ENCODE measurements around the gene MED13L. TPM values are rescaled to one million over a fixed set of nuclear protein-coding genes. Genes with fewer than 3 reads are reported as not detected.
A peak's percentile ranks its signal among the peaks of the same experiment; 100 is the strongest.

Gene MED13L
- total and polyA plus RNA-seq, 11 donors, result 12.2 to 84.1 (median 60.2) TPM

DNA sequence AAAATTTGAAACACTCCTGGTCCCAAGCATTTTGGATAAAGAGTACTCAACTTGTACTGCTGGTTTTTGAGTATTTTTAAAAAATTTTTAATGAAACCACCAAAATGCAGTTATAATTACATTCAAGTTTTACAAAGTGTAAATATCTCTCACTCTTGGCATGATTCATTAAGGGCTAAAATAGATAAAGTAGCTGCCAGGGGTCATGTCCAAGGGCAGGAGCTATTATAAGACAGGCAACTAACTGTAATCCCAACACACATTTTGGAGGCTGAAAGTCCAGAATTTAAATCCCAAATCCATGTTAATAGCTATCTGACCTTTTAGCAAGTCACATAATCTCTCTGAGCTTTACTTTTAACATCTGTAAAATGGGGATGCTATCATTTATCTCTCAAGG, 207.6 kb downstream of the MED13L start:
- H3K4me1 ChIP-seq, result peaks cover 7 to 71% (median 42%) of the 10 kb centered on the region in 12 donors
- DNase-seq, result no peak
- H3K4me3 ChIP-seq, result no peak overlapping the region
- TF ChIP-seq, protein P1, sequence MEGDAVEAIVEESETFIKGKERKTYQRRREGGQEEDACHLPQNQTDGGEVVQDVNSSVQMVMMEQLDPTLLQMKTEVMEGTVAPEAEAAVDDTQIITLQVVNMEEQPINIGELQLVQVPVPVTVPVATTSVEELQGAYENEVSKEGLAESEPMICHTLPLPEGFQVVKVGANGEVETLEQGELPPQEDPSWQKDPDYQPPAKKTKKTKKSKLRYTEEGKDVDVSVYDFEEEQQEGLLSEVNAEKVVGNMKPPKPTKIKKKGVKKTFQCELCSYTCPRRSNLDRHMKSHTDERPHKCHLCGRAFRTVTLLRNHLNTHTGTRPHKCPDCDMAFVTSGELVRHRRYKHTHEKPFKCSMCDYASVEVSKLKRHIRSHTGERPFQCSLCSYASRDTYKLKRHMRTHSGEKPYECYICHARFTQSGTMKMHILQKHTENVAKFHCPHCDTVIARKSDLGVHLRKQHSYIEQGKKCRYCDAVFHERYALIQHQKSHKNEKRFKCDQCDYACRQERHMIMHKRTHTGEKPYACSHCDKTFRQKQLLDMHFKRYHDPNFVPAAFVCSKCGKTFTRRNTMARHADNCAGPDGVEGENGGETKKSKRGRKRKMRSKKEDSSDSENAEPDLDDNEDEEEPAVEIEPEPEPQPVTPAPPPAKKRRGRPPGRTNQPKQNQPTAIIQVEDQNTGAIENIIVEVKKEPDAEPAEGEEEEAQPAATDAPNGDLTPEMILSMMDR (IDR thresholded peaks at IDR 0.05), result no peak
- no peak for TF ChIP-seq POLR2A (IDR thresholded peaks at IDR 0.05)
- intact Hi-C loops (cut with DNase I), result loop anchor here in 2 of 10 donors (2.0 to 10.0 kb wide), 2 partner anchors 21 to 55 kb away; no protein-coding TSS in a partner anchor
- H3K9me3 ChIP-seq, result no peaks in the 10 kb centered on the region
- H3K27ac ChIP-seq, result no peak overlapping the region
- no peaks in the 10 kb centered on the region for H3K36me3 ChIP-seq
- ATAC-seq, result no peak
- H3K27me3 ChIP-seq, result no peaks in the 10 kb centered on the region

DNA sequence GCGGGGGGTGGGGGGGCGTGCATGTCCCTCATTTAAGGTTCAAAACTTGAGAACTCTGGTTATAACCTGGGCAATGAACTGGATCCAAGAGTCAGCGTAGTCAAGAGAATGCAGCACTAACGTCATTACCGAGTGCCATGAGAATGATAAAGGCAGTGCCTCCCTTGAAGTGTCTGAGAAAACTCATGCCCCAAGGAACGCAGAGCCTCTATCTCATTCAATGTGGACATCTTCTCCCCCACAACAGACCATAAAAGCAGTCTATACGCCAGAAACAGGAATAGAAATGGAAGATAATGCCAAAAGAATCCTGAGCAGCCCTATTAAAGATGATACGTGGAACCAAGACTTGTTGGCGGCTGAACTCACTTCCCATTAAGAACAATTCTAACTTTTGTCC, 208.6 kb downstream of the MED13L start:
- intact Hi-C loops (cut with DNase I), result loop anchor here in 2 of 10 donors (2.0 to 10.0 kb wide), 2 partner anchors 20 to 56 kb away; no protein-coding TSS in a partner anchor
- peaks cover 7 to 71% (median 42%) of the 10 kb centered on the region in 12 donors for H3K4me1 ChIP-seq

DNA sequence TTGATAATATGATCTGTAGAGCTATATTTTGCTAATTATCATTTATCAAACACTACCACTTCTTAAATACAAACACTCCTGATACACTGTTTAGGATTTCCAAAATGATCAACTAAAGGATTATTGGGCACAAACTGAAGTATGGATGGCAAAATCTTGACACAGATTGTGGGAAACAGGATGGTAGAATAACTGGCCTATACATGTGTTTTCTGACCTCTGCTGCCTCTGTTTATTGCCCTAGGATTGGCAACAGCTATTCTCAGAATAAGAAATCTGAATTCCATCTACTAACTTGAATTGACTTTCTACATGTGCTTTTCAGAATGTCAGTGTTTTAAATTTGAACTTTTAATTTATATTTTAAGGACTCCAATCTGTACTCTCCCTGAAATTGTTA, 209.1 kb downstream of the MED13L start:
- Histone ChIP-seq H3K9me3 (no peaks in the 10 kb centered on the region), H3K4me1 (peaks cover 7 to 76% (median 43%) of the 10 kb centered on the region in 12 donors), H3K4me3 (no peak overlapping the region), H3K27ac (no peak overlapping the region), H3K36me3 (no peaks in the 10 kb centered on the region), H3K27me3 (no peaks in the 10 kb centered on the region)
- DNase-seq, result no peak
- TF ChIP-seq, protein P1 (IDR thresholded peaks at IDR 0.05), result no peak
- no peak for TF ChIP-seq POLR2A (IDR thresholded peaks at IDR 0.05)
- no peak for ATAC-seq
- intact Hi-C loops (cut with DNase I), result loop anchor here in 2 of 10 donors (2.0 to 10.0 kb wide), 2 partner anchors 20 to 56 kb away; no protein-coding TSS in a partner anchor

More for the DNA sequence above, 208.6 kb downstream of the MED13L start:
- Histone ChIP-seq H3K27ac (no peak overlapping the region), H3K27me3 (no peaks in the 10 kb centered on the region), H3K4me3 (no peak overlapping the region), H3K36me3 (no peaks in the 10 kb centered on the region), H3K9me3 (no peaks in the 10 kb centered on the region)
- 64 to 69% (median 66%) methylated on average over 9 of the region's 9 CpGs for WGBS, 4 donors
- TF ChIP-seq POLR2A (IDR thresholded peaks at IDR 0.05), result no peak
- TF ChIP-seq, protein P1 (IDR thresholded peaks at IDR 0.05), result no peak
- DNase-seq (no peak), ATAC-seq (peak; percentile 27 to 44 (median 42))

DNA sequence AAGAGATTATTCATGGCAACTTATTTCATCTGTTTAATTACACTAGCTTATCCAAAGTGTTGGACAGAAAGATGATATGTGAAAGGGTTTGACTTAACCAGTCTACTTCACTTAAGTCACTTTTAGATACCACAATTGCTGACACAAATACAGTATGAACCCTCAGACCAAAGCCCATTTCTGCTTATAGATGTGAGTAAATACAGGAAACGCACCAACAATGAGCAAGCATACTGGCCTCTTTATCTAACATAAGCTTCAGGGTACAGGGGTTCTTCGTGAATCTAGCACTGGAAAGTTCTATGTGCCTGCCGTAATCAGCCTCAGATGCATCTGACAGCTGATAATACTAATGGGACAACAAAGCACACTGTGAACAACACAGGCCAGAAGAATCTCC, 209.6 kb downstream of the MED13L start:
- intact Hi-C loops (cut with DNase I), result loop anchor here in 2 of 10 donors (2.0 to 10.0 kb wide), 2 partner anchors 19 to 57 kb away; no protein-coding TSS in a partner anchor
- H3K36me3 ChIP-seq, result no peaks in the 10 kb centered on the region
- DNase-seq, result no peak
- peak in 2 of 4 donors; percentile 17 to 19 for ATAC-seq
- H3K27ac ChIP-seq, result no peak overlapping the region
- TF ChIP-seq, protein P1 (IDR thresholded peaks at IDR 0.05), result no peak
- TF ChIP-seq POLR2A (IDR thresholded peaks at IDR 0.05), result no peak
- no peaks in the 10 kb centered on the region for H3K9me3 ChIP-seq
- 43 to 58% (median 51%) methylated on average over 3 of the region's 3 CpGs for WGBS, 4 donors
- peaks cover 7 to 76% (median 45%) of the 10 kb centered on the region in 12 donors for H3K4me1 ChIP-seq
- no peak overlapping the region for H3K4me3 ChIP-seq
- no peaks in the 10 kb centered on the region for H3K27me3 ChIP-seq

All from heart left ventricle (tissue), 16 donors.